Neural crest cell (in vitro differentiated cells): ENCODE data around the gene S100A6. TPM values are rescaled to one million over a fixed set of nuclear protein-coding genes. Genes with fewer than 3 reads are reported as not detected.
A peak's percentile ranks its signal among the peaks of the same experiment; 100 is the strongest.

Experiments used
- DNase-seq: peaks from one replicate; pipeline ENCODE4 v3.0.0; 2021; ENCODE audit warnings: low read depth, mixed read lengths, low spot score
- H3K27ac Mint-ChIP-seq: one replicate; pipeline ENCODE4 v1.8.0; 2021; ENCODE audit warnings: mild to moderate bottlenecking, mixed read lengths; ENCODE audit not compliant: unreplicated experiment
- H3K27me3 Mint-ChIP-seq: 2 replicates; pipeline ENCODE4 v1.8.0; 2021; ENCODE audit warnings: low read depth, mild to moderate bottlenecking, mixed read lengths
- H3K36me3 Mint-ChIP-seq: 2 replicates; pipeline ENCODE4 v1.8.0; 2021; ENCODE audit warnings: low read depth, mild to moderate bottlenecking, mixed read lengths
- H3K4me1 Mint-ChIP-seq: 2 replicates; pipeline ENCODE4 v1.8.0; 2021; ENCODE audit warnings: mixed read lengths
- H3K4me3 Mint-ChIP-seq: one replicate; pipeline ENCODE4 v1.8.0; 2021; ENCODE audit warnings: mild to moderate bottlenecking, mixed read lengths
- H3K9me3 Mint-ChIP-seq: 2 replicates; pipeline ENCODE4 v1.8.0; 2021; ENCODE audit warnings: mixed read lengths
- total RNA-seq: library from RNA; stranded (reverse); gene quantifications from 2 replicates; pipeline ENCODE4 v1.2.1, GENCODE V29; 2021
- TF ChIP-seq, protein P1 (sequence below): fragments of 200-600 bp; sonication (generic); conservative IDR thresholded peaks from 2 replicates; pipeline ENCODE4 v1.5.0; 2021; ENCODE audit warnings: antibody characterized with exemption, mild to moderate bottlenecking

The S100A6 gene
- total RNA-seq, 1 donor from 2014 or later: not detected

DNA sequence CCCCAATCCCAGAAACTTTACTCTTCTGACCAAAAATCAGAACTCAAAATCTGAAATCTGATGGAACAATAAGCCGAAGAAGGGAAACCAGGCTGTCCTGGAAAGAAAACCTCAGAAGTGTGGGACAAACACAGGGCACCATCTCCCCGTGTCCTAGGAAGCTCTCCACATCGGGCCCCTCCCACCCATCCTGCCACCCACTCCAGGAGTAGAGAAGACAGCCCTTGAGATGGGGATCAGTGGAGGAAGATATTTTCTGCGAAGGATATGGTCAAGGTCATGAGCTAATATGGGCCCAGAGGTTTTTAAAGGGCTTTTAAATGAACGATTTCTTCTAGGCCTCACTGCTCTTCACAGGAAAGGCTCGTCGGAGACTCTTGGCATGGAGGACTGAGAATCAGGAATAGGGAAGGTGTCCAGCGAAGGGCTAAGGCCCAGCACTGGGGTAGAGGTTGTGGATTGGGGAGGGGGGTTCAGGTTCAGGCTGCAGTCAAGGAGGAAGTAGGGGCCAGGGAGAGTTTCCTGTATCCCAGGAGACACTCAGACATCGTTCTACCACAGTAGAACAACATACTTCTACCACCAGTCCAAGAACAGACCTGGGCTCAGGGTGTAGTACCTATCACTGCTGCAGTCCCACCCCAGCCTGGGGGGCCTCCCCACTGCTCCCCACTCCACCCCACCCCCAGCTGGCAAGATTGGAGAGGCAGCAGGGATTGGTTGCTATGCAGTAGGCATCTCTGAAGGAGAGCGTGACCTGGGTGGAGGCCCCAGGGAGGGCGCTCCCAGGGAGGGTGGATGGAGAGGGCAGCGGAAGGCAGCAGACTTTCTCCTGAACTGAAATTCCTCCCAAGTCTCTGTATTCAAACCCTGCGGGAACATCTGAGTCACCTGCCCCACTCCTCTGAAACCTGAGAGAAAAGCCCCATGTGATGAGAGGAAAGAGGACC, 6.1 kb upstream of the S100A6 start:
- Mint-ChIP-seq H3K27ac (peak overlapping the region; percentile 85), H3K9me3 (no peaks in the 10 kb centered on the region), H3K4me3 (no peak overlapping the region), H3K36me3 (no peaks in the 10 kb centered on the region), H3K4me1 (peaks cover 27% of the 10 kb centered on the region), H3K27me3 (no peaks in the 10 kb centered on the region)
- TF ChIP-seq, protein P1, sequence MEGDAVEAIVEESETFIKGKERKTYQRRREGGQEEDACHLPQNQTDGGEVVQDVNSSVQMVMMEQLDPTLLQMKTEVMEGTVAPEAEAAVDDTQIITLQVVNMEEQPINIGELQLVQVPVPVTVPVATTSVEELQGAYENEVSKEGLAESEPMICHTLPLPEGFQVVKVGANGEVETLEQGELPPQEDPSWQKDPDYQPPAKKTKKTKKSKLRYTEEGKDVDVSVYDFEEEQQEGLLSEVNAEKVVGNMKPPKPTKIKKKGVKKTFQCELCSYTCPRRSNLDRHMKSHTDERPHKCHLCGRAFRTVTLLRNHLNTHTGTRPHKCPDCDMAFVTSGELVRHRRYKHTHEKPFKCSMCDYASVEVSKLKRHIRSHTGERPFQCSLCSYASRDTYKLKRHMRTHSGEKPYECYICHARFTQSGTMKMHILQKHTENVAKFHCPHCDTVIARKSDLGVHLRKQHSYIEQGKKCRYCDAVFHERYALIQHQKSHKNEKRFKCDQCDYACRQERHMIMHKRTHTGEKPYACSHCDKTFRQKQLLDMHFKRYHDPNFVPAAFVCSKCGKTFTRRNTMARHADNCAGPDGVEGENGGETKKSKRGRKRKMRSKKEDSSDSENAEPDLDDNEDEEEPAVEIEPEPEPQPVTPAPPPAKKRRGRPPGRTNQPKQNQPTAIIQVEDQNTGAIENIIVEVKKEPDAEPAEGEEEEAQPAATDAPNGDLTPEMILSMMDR: no peak
- no peak for DNase-seq

DNA sequence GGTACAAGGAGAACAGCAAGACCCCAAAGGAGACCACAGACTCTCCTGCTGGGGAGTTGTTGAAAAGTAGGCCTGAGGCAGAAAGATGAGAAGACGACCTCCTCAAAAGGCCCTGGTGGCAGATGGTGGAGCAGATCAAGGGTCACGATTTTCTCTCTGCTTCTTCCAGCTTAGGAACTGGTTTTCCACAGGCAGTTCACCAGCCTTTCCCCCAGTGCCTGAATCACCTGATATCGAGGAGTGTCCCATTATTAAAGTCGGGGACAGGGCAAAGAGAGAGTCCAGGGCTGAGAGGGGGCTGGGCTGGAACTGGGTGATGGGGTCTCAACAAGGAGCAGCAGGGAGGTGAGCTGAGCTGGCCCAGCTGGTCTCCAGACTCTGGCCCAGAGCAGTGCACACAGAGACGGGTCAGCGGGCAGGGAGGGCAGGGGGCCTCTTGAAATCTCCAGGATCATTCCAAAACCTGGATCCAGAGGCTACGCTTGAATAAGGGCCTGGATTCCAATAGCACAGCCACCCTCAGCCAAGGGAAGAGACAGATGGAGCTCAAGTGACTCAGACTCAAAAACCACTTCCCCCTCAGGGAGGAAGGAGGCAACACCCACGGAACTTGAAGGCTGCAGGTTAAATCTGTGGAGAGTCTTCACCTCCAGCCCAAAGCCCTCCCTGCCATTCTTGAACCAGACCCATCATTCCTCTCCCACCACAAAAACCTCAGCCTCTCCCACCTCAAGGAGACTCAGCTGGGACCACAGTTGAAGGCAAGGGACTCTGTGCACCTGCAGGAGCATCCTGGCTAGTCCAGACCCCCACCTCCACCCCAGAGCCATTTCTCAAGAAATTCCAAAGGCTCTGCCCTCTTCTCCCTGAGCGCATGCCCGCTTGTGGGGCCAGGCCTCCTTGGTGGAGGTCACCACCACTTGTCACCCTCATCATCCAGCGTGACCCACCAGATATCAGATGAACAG, 4.9 kb upstream of the S100A6 start, which contains the start of gene S100A5:
Gene S100A5, minus strand, starts transcription at position 541 of the 968 bp plus-strand sequence. CDS start 743 bp downstream, outside the sequence.
- H3K36me3 Mint-ChIP-seq: no peaks in the 10 kb centered on the region
- H3K4me3 Mint-ChIP-seq: no peak within 1 kb of the TSS
- no peaks in the 10 kb centered on the region for H3K9me3 Mint-ChIP-seq
- DNase-seq: no peak
- H3K4me1 Mint-ChIP-seq: peaks cover 18% of the 10 kb centered on the region
- TF ChIP-seq, protein P1: no peak
- no peaks in the 10 kb centered on the region for H3K27me3 Mint-ChIP-seq
- H3K27ac Mint-ChIP-seq: peak within 1 kb of the TSS; percentile 85

DNA sequence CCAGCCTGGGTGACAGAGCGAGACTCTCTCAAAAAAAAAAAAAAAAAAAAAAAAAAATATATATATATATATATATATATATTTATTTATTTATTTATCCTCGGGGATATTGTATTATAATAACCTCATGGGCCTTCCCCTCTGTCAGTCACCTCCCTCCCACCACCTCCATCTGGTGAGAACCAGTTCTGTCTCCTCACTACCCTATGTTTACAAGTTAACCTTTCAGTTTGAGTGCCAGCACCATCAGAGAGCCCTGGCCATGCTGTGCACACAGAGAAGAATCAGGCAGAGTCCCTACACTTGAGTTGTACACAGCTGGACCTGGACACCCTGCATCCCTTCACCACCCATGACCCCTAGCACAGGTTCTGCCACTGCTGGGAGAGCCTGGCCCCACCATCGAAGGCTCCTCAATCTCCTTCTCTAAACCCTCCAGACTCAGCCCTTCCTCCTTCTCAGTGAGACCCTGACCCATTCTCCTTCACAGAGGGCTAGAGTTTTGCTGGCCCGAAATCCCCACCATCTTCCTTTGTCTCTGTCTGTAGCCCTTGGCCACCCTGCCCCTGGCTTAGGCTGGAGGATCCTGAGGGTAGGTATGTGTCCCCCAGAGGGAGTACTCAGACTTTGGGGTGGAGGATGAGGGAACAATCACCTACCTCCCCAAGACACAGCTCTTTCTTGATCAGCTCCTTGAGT, 3.8 kb upstream of the S100A6 start:
- Mint-ChIP-seq H3K4me1 (peaks cover 10% of the 10 kb centered on the region), H3K4me3 (no peak overlapping the region), H3K27me3 (no peaks in the 10 kb centered on the region), H3K27ac (peak overlapping the region; percentile 82), H3K36me3 (no peaks in the 10 kb centered on the region), H3K9me3 (no peaks in the 10 kb centered on the region)
- TF ChIP-seq, protein P1: no peak
- DNase-seq: no peak

DNA sequence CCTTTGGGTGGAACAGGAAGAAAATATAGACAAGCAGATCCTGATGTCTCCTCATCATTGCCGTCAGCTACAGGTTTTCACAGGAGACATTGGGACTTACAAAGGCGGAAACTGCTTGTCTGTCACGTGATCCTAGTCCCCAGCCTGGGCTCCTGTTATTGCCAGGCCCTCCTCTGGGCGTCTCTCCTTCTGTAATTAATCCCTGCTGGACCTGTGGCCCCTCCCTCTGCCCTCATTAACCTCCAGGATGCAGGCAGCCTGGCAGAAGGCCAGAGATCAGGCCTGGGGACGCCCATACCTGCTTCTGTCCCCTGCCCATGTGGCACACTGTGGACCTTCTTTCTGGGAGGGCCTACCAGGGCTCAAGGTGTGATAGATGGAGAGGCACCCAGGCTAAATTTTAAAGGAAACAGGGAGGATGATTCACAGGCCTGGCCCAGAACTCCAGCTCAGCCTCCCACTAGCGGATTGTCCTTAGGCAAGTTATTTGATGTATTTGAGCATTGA, 2.6 kb upstream of the S100A6 start:
- TF ChIP-seq, protein P1: no peak
- no peak for DNase-seq
- Mint-ChIP-seq H3K4me3 (no peak overlapping the region), H3K36me3 (no peaks in the 10 kb centered on the region), H3K27ac (no peak overlapping the region), H3K9me3 (no peaks in the 10 kb centered on the region), H3K27me3 (no peaks in the 10 kb centered on the region), H3K4me1 (peaks cover 15% of the 10 kb centered on the region)

DNA sequence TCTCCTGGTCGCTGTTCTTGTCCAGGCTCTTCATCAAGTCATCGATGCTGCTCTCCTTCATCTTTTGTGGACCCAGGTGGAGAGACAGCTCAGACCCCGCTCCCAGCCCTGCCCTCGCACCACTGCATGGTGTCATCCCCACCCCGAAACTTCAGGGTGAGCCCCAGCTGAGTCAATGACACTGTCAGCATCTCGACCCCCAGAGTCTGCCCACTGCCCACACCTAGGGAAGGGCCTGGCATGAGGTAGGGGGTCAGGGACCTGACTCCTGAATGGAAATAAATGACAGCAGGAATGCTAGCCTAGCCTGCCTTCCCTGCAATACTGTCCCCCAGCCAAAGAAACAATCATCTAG, 1.6 kb upstream of the S100A6 start:
- Mint-ChIP-seq H3K36me3 (no peaks in the 10 kb centered on the region), H3K27ac (no peak overlapping the region)

More for the DNA sequence above, 1.6 kb upstream of the S100A6 start:
- Mint-ChIP-seq H3K4me1 (peaks cover 25% of the 10 kb centered on the region), H3K4me3 (no peak overlapping the region), H3K27me3 (no peaks in the 10 kb centered on the region), H3K9me3 (no peaks in the 10 kb centered on the region)
- no peak for DNase-seq
- TF ChIP-seq, protein P1: no peak
